ENCODE results near the gene SUGP1. TPM values are rescaled to one million over a fixed set of nuclear protein-coding genes. Genes with fewer than 3 reads are reported as not detected.

Gene SUGP1
- total and polyA plus RNA-seq, 8 donors: 13.0 to 129 (median 36.6) TPM

- H3K27me3 ChIP-seq: no peaks in the 10 kb centered on the region
- 79 to 93% (median 91%) methylated on average over 12 to 21 of the region's 21 CpGs for WGBS, 5 donors
These were observed 24.9 kb upstream of the SUGP1 start for GRCh38 chr19:19345232-19345631.

GRCh38 chr19:19343762-19344161 is 23.5 kb upstream of the SUGP1 start:
- Histone ChIP-seq H3K36me3 (peaks cover 90 to 100% (median 100%) of the 10 kb centered on the region in 4 donors), H3K27me3 (no peaks in the 10 kb centered on the region), H3K4me3 (no peak overlapping the region), H3K9me3 (no peaks in the 10 kb centered on the region), H3K4me1 (peaks cover 0 to 9% (median 0%) of the 10 kb centered on the region in 4 donors), H3K27ac (no peak overlapping the region)
- DNase-seq: no peak
- 90 to 96% (median 91%) methylated on average over 14 of the region's 14 CpGs for WGBS, 5 donors
- intact Hi-C loops (cut with DNase I; ENCODE audit: low total_unique reads): no loop called here
- TF ChIP-seq POLR2A (IDR thresholded peaks at IDR 0.05) (no peak), EP300 (IDR thresholded peaks at IDR 0.05) (no peak), CTCF (IDR thresholded peaks at IDR 0.05) (no peak), POLR2AphosphoS5 (IDR thresholded peaks at IDR 0.05) (no peak)

More at GRCh38 chr19:19345232-19345631, 24.9 kb upstream of the SUGP1 start:
- Histone ChIP-seq H3K4me3 (no peak overlapping the region), H3K36me3 (peaks cover 92 to 100% (median 100%) of the 10 kb centered on the region in 4 donors), H3K27ac (no peak overlapping the region), H3K9me3 (no peaks in the 10 kb centered on the region), H3K4me1 (peaks cover 0 to 9% (median 0%) of the 10 kb centered on the region in 4 donors)
- intact Hi-C loops (cut with DNase I; ENCODE audit: low total_unique reads): no loop called here
- DNase-seq: no peak
- TF ChIP-seq POLR2A (IDR thresholded peaks at IDR 0.05): no peak
- TF ChIP-seq POLR2AphosphoS5 (IDR thresholded peaks at IDR 0.05): no peak
- no peak for TF ChIP-seq CTCF (IDR thresholded peaks at IDR 0.05)
- TF ChIP-seq EP300 (IDR thresholded peaks at IDR 0.05): no peak

GRCh38 chr19:19343016-19343362 is 22.7 kb upstream of the SUGP1 start:
- no peak overlapping the region for H3K27ac ChIP-seq
- WGBS, 5 donors: 63 to 85% (median 71%) methylated on average over 5 to 7 of the region's 7 CpGs
- peaks cover 90 to 100% (median 100%) of the 10 kb centered on the region in 4 donors for H3K36me3 ChIP-seq
- H3K9me3 ChIP-seq: no peaks in the 10 kb centered on the region
- no peak for DNase-seq
- H3K4me3 ChIP-seq: no peak overlapping the region
- no peaks in the 10 kb centered on the region for H3K27me3 ChIP-seq
- intact Hi-C loops (cut with DNase I; ENCODE audit: low total_unique reads): no loop called here
- TF ChIP-seq EP300 (IDR thresholded peaks at IDR 0.05): no peak
- no peak for TF ChIP-seq POLR2A (IDR thresholded peaks at IDR 0.05)
- peaks cover 0 to 9% (median 0%) of the 10 kb centered on the region in 4 donors for H3K4me1 ChIP-seq

- peak; percentile 76 to 87 for DNase-seq
- WGBS, 5 donors: 59 to 84% (median 60%) methylated on average over 9 to 28 of the region's 28 CpGs
- Histone ChIP-seq H3K27me3 (no peaks in the 10 kb centered on the region), H3K36me3 (peaks cover 90 to 100% (median 100%) of the 10 kb centered on the region in 4 donors), H3K27ac (no peak overlapping the region), H3K9me3 (no peaks in the 10 kb centered on the region), H3K4me3 (no peak overlapping the region), H3K4me1 (peaks cover 0 to 9% (median 0%) of the 10 kb centered on the region in 4 donors)
- TF ChIP-seq POLR2A (IDR thresholded peaks at IDR 0.05) (no peak), POLR2AphosphoS5 (IDR thresholded peaks at IDR 0.05) (peak in 1 of 3 donors; percentile 66), CTCF (IDR thresholded peaks at IDR 0.05) (peak in 5 of 7 experiments; percentile 67 to 83 (median 81)), EP300 (IDR thresholded peaks at IDR 0.05) (no peak)
- intact Hi-C loops (cut with DNase I; ENCODE audit: low total_unique reads): no loop called here
These were observed 22.0 kb upstream of the SUGP1 start for GRCh38 chr19:19342086-19343015.

Data from stomach (tissue), 9 donors.